Measurements from ENCODE around the gene GRK7. TPM values are rescaled to one million over a fixed set of nuclear protein-coding genes. Genes with fewer than 3 reads are reported as not detected.

GRK7 gene, protein sequence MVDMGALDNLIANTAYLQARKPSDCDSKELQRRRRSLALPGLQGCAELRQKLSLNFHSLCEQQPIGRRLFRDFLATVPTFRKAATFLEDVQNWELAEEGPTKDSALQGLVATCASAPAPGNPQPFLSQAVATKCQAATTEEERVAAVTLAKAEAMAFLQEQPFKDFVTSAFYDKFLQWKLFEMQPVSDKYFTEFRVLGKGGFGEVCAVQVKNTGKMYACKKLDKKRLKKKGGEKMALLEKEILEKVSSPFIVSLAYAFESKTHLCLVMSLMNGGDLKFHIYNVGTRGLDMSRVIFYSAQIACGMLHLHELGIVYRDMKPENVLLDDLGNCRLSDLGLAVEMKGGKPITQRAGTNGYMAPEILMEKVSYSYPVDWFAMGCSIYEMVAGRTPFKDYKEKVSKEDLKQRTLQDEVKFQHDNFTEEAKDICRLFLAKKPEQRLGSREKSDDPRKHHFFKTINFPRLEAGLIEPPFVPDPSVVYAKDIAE (N-terminal part only)
- total RNA-seq, result not detected in 2 replicates

DNA sequence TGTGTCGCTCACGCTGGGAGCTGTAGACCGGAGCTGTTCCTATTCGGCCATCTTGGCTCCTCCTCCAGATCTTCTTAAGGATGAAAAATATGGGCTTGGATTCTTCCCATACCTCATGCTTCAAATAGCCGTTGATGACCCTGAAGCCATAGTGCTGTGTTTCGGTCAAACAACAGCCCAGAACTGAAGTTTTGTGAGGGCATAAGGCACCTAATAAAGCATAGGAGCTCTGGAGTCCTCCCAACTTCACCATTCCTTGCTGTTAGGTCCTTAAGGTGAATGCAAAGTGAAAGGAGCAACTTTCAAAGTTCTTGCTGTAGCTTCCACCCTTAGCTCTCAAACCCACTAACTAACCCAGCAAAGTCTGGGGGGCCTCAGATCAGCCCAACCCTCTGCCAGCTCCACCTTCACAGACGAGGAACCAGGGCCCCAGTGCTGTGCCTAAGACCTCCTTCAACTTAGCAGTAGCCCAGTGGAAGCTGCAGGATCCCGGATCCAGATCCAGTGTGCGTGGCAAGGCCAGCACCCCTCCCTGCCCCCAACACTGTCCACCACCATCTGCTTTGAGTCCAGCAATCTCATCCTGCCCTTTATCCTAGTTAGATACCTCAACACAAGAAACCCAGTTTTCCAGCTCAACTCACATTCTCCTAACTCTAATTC, at the start of gene GRK7:
Gene GRK7, plus strand, starts transcription at position 321 of the 663 bp plus-strand sequence. CDS start 14,877 bp downstream, outside the sequence.
- intact Hi-C loops (cut with micrococcal nuclease), result no loop called here

DNA sequence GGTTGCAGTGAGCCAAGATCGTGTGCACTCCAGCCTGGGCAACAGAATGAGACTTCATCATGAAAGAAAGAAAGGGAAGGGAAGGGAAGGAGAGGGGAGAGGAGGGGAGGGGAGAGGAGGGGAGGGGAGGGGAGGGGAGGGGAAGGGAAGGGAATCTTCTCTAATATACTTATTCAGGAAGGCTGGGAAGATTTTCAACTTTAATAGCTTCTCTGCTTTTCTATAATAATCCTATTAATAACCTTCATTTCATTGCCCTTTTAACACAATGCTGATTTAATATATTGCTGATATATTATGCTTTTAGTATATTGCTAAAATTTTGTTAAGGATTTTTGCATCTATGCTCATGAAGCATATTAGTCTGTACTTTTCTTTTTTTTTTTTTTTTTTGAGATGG, 48.5 kb upstream of the GRK7 start:
- intact Hi-C loops (cut with micrococcal nuclease), result no loop called here

DNA sequence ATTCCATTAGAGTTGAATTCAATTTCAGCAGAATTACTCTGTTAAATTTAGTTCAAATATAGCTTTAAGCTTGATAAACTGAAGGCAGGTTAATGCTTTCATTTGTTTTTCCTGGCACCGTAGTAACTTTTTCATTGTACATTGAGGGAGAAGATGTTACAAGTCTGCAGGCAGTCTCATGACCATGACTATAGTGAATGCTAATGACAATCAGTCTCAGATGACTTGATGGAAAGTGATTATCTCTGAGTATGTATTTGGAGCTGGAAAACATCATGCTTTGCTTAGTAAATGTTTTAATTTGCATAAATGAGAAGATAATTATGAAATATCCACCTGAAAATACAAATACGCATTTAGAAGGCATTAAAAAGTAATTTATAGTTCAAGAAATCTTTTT, 41.1 kb upstream of the GRK7 start:
- intact Hi-C loops (cut with micrococcal nuclease), result no loop called here

DNA sequence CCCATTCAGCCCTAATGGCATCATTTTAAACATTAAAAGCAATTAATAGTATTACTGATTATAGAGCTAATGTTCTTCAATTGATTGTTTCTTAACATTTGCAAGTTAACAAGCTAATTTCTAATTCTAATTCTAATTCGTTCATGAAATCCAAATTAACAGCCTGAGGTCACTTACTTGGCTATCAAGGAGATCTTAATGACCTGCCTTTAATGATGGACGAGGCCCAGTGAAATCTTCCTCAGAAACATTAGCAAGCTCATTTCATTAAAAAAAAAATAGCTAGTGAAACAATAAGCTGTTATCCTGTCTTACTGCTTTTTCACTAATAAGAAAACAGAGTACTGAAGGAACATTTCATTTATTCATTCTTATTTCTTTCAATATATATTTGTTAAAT, 40.6 kb upstream of the GRK7 start:
- intact Hi-C loops (cut with micrococcal nuclease), result no loop called here

DNA sequence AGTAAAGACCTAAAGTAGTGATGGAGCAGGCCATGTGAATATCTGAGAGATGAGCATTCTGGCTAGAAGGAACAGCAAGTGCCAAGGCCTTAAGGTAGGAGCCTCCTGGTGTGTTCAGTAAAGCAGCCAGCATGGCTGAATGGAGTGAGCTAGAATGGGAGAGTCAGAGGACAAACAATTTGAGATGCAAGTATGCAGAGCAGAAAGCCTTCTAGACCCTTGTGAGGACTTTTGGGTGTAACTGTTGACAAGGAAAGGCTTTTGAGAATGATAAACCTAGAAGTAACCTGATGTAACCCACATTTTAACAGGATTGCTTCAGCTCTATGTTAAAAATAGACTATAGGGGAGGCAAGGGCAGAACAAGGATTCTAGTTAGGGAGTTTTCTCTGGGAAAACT, 40.0 kb upstream of the GRK7 start:
- intact Hi-C loops (cut with micrococcal nuclease), result no loop called here

DNA sequence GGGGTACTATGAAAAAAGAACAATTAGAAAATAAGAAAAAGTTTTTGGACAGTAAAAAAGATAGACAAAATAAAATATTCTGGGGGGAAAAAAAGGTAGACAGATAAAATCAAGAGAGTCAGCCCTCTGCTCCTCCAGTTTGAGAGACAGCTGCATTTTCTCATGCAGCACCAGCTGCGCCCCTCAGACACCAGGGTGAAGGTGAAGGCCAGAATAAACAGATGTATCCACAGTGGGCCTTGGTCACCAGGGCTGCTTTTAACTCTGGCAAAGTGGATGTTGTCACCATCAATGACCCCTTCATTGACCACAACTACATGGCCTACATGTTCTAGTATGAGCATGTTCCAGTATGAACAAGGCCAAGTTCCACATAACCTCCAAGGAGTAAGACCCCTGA, 39.0 kb upstream of the GRK7 start:
- intact Hi-C loops (cut with micrococcal nuclease), result no loop called here

DNA sequence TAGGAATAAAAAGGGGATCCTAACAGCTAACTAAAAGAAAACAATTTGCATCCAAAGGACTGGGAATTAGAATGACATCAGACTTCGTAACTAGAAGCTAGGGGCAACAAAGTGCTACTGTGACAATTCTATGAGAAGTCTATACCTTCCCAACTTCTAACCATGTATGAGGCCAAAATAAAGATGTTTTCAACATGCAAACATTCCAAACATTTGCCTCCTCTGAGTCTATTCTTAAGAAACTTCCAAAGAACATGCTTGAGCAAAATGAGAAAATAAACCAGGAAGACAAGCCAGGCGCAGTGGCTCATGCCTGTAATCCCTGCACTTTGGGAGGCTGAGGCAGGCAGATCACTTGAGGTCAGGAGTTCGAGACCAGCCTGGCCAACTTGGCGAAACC, 38.2 kb upstream of the GRK7 start:
- intact Hi-C loops (cut with micrococcal nuclease), result no loop called here

DNA sequence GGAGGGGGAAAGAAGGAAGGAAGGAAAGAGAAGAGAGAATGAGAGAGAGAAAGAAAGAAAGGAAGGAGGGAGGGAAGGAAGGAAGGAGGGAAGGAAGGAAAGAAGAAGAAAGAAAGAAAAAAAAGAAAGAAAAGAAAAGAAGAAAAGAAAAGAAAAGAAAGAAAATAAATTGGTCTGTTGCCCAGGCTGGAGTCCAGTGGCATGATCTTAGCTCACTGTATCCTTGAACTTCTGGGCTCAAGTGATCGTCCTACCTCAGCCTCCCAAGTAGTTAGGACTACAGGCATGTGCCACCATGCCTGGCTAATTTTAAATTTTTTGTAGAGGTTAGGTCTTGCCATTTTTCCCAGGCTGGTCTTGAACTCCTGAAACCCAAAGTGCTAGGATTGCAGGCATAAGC, 36.7 kb upstream of the GRK7 start:
- intact Hi-C loops (cut with micrococcal nuclease), result no loop called here

DNA sequence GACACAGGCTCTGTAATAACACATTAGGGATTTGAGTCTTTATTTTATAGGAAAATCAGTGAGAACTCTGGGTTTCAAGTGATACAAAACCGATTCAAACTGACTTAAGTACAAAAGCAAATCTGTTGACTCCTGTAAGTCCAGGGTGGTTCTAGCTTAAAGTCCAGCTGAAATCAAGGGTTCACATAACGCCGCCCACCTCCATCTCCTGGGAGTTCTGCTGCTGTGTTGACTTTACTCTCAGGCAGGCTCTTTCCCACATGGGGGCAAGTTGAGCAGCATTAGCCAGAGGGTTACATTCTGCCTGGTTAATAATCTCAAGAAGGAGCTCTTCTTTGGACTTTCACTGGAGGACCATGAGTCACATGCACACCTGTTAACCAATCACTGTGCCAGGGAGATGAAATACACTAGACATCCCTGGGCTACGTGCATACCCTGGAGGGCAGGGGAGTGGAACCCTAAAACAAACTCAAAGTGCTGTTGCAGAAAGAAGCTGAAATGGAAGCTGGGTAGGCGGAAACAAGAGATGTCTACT, 34.8 kb upstream of the GRK7 start:
- intact Hi-C loops (cut with micrococcal nuclease), result loop anchor here (2.0 kb wide), 1 partner anchor 270 kb away; no protein-coding TSS in a partner anchor

DNA sequence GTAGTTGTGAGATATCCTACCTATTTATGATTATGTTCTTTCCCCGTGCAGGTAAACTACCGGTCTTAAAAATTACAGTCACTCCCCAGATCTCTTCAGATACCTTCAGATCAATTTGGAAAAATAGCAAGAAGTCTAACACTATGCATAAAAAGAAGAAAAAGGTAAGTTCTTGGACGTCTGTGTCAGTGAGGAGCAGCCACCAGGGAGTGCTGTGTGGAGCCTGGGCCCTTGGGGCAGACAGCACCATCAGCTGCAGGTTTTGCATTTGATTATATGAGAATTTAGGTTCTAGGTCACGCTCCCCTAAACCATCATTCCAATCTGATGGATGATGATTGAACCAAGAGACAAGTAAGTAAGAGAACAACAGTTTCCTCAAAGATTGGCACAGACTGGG, 34.0 kb upstream of the GRK7 start:
- intact Hi-C loops (cut with micrococcal nuclease), result loop anchor here (1.0 to 2.0 kb wide), 2 partner anchors 184 to 270 kb away; no protein-coding TSS in a partner anchor

DNA sequence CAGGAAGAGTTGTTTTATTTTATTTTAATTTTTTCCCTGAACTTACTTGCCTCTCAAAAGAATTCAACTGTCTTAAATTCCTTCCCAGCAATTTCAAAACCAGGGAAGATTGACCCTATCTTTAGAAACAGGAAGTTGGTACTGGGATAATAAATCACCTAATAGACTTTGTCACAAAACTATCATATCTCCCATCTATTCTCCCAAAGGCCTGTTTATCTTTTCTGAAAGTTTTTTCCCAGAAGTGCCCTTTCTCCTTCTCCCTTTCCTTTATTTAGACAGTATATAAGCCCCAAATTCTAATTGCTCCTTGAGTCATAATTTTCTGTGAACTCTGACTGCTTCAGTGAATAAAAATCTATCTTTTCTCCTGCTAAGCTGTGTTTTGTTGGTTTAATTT, 28.0 kb upstream of the GRK7 start:
- intact Hi-C loops (cut with micrococcal nuclease), result loop anchor here (5.0 to 10.0 kb wide), 5 partner anchors 158 to 990 kb away; partner anchors contain the start of genes PLS1, PXYLP1 and TRPC1

DNA sequence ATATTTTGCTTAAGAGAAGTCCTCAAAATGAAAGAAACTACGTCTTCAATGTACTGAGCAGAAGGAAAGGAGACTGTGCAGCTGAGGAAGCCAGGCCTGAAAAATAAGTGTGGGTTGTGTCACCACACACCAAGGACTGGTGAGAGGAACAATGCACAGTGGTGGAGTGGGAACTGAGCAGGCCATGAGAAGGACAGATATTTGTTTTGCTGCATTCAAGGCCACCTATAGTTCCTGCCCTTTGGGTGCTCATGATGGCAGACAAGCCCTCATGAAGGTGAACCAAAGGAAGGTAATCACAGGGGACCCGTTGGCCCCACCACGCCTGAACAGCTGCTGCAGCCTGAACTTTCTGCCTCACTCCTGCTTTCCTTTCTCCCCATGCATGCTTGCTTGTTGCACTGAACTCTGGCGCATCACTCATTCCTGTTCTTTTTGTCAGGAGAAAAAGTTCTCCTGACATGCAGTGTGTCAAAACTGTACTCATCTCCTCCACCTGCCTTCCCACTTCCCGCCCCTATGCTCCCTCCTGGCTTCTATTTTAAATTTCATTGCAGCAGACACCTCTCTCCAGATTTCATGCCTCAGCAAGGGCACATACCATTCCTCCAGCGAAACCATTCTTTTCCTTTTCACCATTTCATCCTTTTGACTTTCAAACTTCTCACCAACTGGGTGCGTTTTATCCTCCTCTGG, 27.3 kb upstream of the GRK7 start:
- intact Hi-C loops (cut with micrococcal nuclease), result loop anchor here (5.0 to 10.0 kb wide), 5 partner anchors 159 to 989 kb away; partner anchors contain the start of genes PLS1, PXYLP1 and TRPC1

DNA sequence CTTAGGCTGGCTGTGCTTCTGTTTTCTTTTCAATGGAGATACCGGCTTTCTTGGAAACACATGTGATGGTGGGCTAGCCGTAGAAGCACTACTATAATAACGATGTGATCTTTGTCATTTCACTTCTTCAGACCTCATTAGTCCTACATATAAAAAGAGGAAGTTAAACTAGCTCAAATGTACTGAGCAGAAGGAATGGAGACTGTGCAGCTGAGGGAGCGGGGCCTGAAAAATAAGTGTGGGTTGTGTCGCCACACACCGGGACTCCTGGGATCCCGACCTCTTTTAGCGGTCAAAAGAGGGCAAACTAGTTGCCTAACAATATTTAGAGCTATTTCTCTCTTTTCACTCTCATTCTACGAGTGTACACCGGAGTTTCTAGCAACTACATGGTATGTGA, 26.1 kb upstream of the GRK7 start:
- intact Hi-C loops (cut with micrococcal nuclease), result loop anchor here (5.0 to 10.0 kb wide), 5 partner anchors 160 to 988 kb away; partner anchors contain the start of genes PLS1, PXYLP1 and TRPC1

DNA sequence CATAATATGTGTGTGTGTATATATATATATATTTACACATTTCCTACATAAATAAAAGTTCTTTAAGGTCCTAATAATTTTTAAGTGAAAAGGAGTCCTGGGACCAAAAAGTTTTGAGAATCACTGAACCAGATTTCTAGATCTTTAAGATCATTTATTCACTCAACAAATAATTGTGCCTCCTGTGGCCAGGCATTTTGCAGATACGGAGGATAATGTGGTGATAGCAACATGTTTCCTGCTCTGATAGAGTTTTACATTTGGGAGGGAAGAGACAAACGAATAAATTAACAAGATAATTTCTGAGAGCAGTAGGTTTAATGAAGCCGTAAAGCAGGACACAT, 25.6 kb upstream of the GRK7 start:
- intact Hi-C loops (cut with micrococcal nuclease), result loop anchor here (1.0 to 10.0 kb wide), 22 partner anchors 51 to 1263 kb away; partner anchors contain the start of genes ATR, GK5, PLS1 and PXYLP1

DNA sequence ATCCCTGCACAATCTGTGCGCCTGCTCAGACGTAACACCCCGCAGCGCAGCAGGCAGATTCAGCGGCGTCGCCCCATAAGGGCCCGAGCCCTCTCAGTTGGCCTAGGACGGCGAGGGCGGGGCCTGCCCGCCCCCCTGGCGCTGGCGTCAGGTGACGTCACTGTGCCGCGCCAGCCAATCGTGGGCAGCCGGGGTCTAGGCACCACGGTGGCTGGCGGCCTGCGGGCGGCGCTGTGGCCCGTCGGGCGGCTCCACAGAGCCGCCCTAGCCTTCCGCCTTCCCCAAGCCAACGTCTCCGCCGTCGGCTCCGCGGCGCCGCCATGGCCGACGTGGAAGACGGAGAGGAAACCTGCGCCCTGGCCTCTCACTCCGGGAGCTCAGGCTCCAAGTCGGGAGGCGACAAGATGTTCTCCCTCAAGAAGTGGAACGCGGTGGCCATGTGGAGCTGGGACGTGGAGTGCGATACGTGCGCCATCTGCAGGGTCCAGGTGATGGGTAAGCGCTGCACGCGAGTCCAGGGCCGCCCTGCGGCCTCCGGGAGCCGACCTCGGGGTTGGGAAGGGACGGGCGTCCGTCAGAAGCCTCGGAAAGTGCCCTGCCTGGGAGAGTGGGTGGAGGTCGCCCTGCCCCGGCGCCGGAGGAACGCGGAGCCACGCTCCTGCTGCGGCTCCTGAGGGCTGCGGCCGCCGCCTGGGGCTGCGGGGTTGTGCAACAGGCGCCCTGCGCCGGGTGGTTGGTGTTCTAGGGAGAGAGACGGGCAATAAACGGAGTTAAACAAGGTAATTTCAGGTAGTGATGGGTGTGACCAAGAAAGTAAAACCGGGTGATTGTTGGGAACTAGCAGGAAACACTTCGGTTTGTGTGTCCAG, 25.0 kb upstream of the GRK7 start, which contains the start of gene RNF7:
Gene RNF7, plus strand, starts transcription at position 277 of the 869 bp plus-strand sequence. Its CDS starts 44 bp downstream, at position 321.
- intact Hi-C loops (cut with micrococcal nuclease), result loop anchor here (1.0 to 10.0 kb wide), 22 partner anchors 51 to 1263 kb away; partner anchors contain the start of genes ATR, GK5, PLS1 and PXYLP1

DNA sequence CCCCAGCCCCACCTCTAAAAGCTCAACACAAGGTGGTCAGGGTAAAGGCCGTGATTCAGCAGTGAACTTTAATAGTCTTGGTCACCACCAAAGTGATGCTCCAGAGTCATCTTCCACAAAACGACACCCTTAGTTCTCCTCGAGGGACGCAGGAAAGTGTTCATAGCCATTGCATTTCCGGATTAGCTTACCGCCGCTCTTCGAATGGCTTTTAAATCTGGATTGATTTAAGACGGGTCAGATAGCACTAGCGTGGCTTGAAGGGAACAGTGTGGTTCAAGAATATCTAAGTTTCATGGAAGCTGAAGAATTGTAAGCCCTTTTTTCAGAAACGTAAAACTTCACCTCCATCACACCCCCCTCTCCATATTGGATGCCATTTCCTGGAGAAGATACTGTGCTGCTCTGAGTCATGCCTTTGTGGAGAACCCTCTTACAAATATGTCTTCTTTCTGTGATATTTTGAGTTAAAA, 24.3 kb upstream of the GRK7 start:
- intact Hi-C loops (cut with micrococcal nuclease), result loop anchor here (1.0 to 10.0 kb wide), 24 partner anchors 52 to 1262 kb away; partner anchors contain the start of genes ATR, GK5, PLS1 and PXYLP1

DNA sequence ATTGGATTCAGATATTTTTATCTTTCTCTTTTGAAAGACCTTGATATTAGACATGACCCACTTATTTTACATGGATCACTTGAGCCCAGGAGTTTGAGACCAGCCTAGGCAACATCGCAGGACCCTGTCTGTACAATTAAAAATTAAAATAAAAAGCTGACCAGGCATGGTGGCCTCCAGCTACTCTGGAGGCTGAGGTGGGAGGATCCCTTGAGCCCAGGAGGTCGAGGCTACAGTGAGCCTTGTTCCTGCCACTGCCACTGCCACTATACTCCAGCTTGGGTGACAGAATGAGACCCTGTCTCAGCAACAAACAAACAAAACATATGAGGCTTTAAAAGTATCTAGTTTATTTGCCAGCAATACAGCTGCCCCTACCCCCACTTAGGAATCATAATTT, 23.5 kb upstream of the GRK7 start:
- intact Hi-C loops (cut with micrococcal nuclease), result loop anchor here (1.0 to 10.0 kb wide), 12 partner anchors 53 to 1261 kb away; partner anchors contain the start of genes ATR, PLS1, PXYLP1 and RASA2

DNA sequence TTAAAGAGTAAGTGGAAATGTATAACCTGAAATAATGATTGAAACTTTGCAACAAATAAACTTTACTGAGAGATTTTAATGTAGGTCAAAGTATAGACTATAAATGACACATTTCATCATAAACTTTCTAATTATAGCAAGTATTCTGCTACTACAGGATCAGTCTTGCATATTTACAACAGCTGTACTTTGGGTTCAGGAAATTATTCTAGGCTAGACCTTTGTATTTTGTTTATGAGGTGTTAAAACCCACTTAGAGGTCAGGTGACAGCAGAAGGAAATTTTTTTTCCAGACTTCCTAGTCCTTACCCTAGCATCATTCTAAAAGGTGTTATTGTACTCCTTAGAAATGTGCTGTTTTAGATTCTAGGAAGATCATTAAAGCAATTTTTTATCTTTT, 22.9 kb upstream of the GRK7 start:
- intact Hi-C loops (cut with micrococcal nuclease), result no loop called here

DNA sequence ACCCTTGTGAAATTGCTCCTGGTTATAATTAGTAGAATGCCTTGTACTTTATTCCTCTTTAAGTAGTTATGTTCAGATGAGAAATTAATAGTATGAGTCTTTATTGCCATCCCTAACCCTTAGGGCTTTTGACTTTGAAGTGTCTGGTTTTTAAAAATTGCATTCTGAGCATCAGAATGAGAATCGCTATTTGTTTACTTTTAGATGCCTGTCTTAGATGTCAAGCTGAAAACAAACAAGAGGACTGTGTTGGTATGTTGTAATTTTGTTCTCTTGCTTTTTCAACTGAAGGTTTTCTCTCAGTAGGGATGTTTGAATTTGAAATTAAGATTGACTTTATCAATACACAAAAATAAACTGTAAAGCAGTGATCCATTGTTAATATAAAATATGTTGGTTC, 19.9 kb upstream of the GRK7 start:
- intact Hi-C loops (cut with micrococcal nuclease), result no loop called here

DNA sequence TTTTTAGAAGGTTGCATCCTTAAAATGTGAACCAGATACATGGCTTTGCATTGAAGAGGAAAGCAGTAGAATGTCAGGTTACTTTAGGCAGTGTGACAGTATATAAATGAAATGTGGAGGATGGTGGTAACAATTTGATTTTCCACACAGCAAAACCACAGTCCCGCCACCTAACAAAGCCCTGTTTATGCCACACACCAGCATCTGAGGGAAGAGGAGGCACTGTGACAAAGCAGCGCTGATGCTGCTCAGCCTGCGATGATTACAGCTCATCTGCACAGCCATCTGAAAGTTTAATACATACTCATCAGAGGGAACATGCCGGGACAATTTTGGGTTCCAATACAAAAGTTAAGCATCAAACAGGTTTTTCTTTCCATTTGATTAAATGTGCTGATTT, 16.2 kb upstream of the GRK7 start:
- intact Hi-C loops (cut with micrococcal nuclease), result no loop called here

Data from T-helper 1 cell treated with Interleukin-12 subunit alpha and Interleukin-12 subunit beta and Interleukin-4 antibody, amounts not matched to agents 30 ng/mL and 1 ng/mL, for 36 hours (primary cell).